ENCODE results near the gene PRR29. TPM values are rescaled to one million over a fixed set of nuclear protein-coding genes. Genes with fewer than 3 reads are reported as not detected.
A peak's percentile ranks its signal among the peaks of the same experiment; 100 is the strongest.

Gene PRR29
- total RNA-seq, 2 experiments from 2014 or later, result 0.36 to 0.93 TPM

GRCh38 chr17:64032081-64032480 is 33.9 kb downstream of the PRR29 start:
- Mint-ChIP-seq H3K27me3 (no peaks in the 10 kb centered on the region), H3K27ac (no peak overlapping the region), H3K4me1 (peaks cover 3% of the 10 kb centered on the region), H3K4me3 (no peak overlapping the region), H3K9me3 (no peaks in the 10 kb centered on the region), H3K36me3 (no peaks in the 10 kb centered on the region)
- DNase-seq, result no peak

DNA sequence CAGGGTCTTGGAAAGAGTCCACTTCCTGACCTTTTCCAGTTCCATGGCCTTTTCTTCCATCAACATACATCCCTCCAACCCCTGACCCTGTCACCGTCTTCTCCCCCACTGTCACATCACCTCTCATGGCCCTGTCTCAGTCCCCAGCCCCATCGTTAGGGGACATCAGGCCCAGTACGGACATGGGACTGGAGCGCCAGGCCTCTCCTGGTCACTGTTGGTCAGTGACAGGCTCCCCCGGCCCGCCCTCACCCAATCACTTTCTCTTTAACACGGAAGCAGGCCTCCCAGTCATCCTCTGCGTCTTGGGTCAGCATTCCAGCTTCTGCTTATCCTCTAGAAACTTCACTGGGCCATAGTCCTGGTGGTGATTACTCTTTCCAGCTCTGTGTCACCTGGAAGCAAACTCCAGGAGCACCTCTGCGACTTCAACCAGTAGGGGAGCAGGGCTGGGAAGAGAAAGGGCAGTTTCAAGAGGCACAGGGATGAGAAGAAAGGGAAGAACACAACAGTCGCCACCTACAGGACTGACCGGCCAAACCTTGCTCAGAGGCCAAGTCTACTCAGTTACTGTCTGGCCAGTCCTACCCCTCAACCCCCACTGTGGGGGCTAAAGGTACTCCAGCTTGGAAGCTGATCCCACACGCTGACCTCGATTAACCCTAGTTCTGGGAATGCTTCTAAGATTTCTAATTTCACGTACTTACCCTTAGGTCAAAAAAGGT is 38.2 kb downstream of the PRR29 start:
- H3K9me3 Mint-ChIP-seq, result no peaks in the 10 kb centered on the region
- H3K27ac Mint-ChIP-seq, result no peak overlapping the region

DNA sequence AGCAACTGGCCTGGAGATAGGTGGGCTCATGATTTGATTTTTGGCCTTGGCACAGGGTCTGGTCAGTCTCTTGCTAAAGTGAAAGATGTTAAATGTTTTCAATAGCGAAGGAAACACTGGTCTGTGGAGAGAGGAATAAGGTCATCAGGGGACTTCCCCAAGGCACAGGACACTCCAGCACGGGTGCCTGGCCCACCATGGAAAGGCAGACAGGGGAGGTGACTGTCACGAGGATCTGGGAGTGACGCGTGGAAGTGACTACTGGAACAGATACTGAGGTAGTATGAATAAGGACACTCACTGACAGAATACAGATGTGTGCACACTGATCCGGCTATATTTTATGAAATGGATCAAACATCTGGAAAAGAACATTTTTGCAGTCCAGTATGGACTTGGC is 39.0 kb downstream of the PRR29 start:
- H3K4me1 Mint-ChIP-seq, result no peaks in the 10 kb centered on the region
- DNase-seq, result no peak
- no peaks in the 10 kb centered on the region for H3K36me3 Mint-ChIP-seq
- H3K27me3 Mint-ChIP-seq, result no peaks in the 10 kb centered on the region
- H3K9me3 Mint-ChIP-seq, result no peaks in the 10 kb centered on the region
- H3K4me3 Mint-ChIP-seq, result no peak overlapping the region
- H3K27ac Mint-ChIP-seq, result no peak overlapping the region

More for the DNA sequence above, 38.2 kb downstream of the PRR29 start:
- no peak overlapping the region for H3K4me3 Mint-ChIP-seq
- H3K27me3 Mint-ChIP-seq, result no peaks in the 10 kb centered on the region
- H3K4me1 Mint-ChIP-seq, result no peaks in the 10 kb centered on the region
- DNase-seq, result no peak
- H3K36me3 Mint-ChIP-seq, result no peaks in the 10 kb centered on the region

GRCh38 chr17:64037802-64038201 is 39.7 kb downstream of the PRR29 start:
- Mint-ChIP-seq H3K4me1 (no peaks in the 10 kb centered on the region), H3K9me3 (no peaks in the 10 kb centered on the region), H3K4me3 (no peak overlapping the region), H3K36me3 (no peaks in the 10 kb centered on the region), H3K27me3 (no peaks in the 10 kb centered on the region), H3K27ac (no peak overlapping the region)
- no peak for DNase-seq

- H3K27ac Mint-ChIP-seq, result no peak overlapping the region
- H3K4me3 Mint-ChIP-seq, result no peak overlapping the region
- no peak for DNase-seq
- no peaks in the 10 kb centered on the region for H3K9me3 Mint-ChIP-seq
- no peaks in the 10 kb centered on the region for H3K27me3 Mint-ChIP-seq
- H3K4me1 Mint-ChIP-seq, result no peaks in the 10 kb centered on the region
- no peaks in the 10 kb centered on the region for H3K36me3 Mint-ChIP-seq
Measured at GRCh38 chr17:64038331-64039105, 40.4 kb downstream of the PRR29 start.

GRCh38 chr17:64039106-64039400 is 40.9 kb downstream of the PRR29 start:
- Mint-ChIP-seq H3K27ac (no peak overlapping the region), H3K36me3 (no peaks in the 10 kb centered on the region), H3K27me3 (no peaks in the 10 kb centered on the region), H3K9me3 (no peaks in the 10 kb centered on the region), H3K4me3 (no peak overlapping the region), H3K4me1 (no peaks in the 10 kb centered on the region)
- no peak for DNase-seq

- no peaks in the 10 kb centered on the region for H3K4me1 Mint-ChIP-seq
- peaks cover 2% of the 10 kb centered on the region for H3K36me3 Mint-ChIP-seq
- H3K27ac Mint-ChIP-seq, result no peak overlapping the region
- H3K27me3 Mint-ChIP-seq, result no peaks in the 10 kb centered on the region
- H3K4me3 Mint-ChIP-seq, result no peak overlapping the region
- no peak for DNase-seq
- H3K9me3 Mint-ChIP-seq, result no peaks in the 10 kb centered on the region
Measured at GRCh38 chr17:64040206-64040605, 42.1 kb downstream of the PRR29 start.

DNA sequence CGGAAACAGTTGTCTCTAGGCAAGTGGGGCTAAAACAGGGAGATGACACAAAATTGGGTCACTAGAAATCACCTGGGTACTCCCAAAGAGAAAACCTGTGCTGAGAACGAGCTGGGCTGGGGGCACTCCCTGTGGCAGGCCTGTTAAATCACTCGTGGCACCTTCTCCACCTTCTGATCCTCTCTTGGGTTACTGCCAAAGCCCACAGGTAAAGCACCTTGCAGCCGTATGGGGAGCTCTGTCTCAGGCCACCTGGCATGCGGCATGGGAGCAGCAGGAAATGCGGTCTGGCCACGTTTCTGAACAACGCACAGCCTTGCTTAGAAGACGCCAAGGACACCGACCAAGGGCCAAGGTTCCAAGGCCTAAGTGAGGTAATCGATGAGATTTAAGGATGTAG is 43.8 kb downstream of the PRR29 start:
- Mint-ChIP-seq H3K4me1 (no peaks in the 10 kb centered on the region), H3K9me3 (no peaks in the 10 kb centered on the region), H3K36me3 (peaks cover 4% of the 10 kb centered on the region), H3K27ac (no peak overlapping the region), H3K27me3 (no peaks in the 10 kb centered on the region), H3K4me3 (no peak overlapping the region)
- no peak for DNase-seq

- Mint-ChIP-seq H3K36me3 (peaks cover 4% of the 10 kb centered on the region), H3K4me3 (no peak overlapping the region), H3K27me3 (no peaks in the 10 kb centered on the region), H3K27ac (no peak overlapping the region), H3K4me1 (no peaks in the 10 kb centered on the region), H3K9me3 (no peaks in the 10 kb centered on the region)
- DNase-seq, result no peak
Measured at GRCh38 chr17:64042700-64043485, 44.7 kb downstream of the PRR29 start.

- H3K4me1 Mint-ChIP-seq, result peaks cover 2% of the 10 kb centered on the region
- H3K27me3 Mint-ChIP-seq, result no peaks in the 10 kb centered on the region
- H3K36me3 Mint-ChIP-seq, result peaks cover 4% of the 10 kb centered on the region
- H3K4me3 Mint-ChIP-seq, result no peak overlapping the region
- H3K9me3 Mint-ChIP-seq, result no peaks in the 10 kb centered on the region
- no peak overlapping the region for H3K27ac Mint-ChIP-seq
- no peak for DNase-seq
Measured at GRCh38 chr17:64045176-64045575, 47.0 kb downstream of the PRR29 start.

DNA sequence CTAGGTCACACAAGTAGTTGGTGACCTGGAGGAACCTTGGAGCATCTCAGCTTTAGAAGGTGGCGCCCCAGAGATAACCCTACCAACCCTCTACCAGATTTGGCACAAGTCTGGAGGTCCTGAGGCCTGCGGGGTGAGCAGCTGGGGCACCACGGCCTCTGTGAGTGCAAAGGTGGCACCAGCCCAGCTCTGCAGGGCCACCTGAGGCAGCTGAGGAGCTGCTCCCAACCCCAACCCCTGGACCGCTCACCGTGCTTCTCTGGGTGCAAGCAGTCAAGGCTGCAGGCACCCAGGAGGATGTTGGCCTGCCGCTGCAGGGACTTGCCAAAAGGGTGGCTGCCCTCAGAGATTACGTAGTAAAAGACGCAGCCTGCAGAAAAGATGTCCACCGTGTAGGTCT is 50.7 kb downstream of the PRR29 start:
- no peak overlapping the region for H3K4me3 Mint-ChIP-seq
- H3K27me3 Mint-ChIP-seq, result no peaks in the 10 kb centered on the region
- H3K36me3 Mint-ChIP-seq, result peaks cover 10% of the 10 kb centered on the region
- no peak overlapping the region for H3K27ac Mint-ChIP-seq
- H3K9me3 Mint-ChIP-seq, result no peaks in the 10 kb centered on the region
- H3K4me1 Mint-ChIP-seq, result peaks cover 13% of the 10 kb centered on the region
- no peak for DNase-seq

GRCh38 chr17:64051153-64051552 is 53.0 kb downstream of the PRR29 start:
- Mint-ChIP-seq H3K27ac (peak overlapping the region; percentile 2), H3K4me3 (no peak overlapping the region), H3K4me1 (peaks cover 13% of the 10 kb centered on the region), H3K36me3 (peaks cover 6% of the 10 kb centered on the region), H3K27me3 (no peaks in the 10 kb centered on the region), H3K9me3 (no peaks in the 10 kb centered on the region)
- DNase-seq, result no peak

DNA sequence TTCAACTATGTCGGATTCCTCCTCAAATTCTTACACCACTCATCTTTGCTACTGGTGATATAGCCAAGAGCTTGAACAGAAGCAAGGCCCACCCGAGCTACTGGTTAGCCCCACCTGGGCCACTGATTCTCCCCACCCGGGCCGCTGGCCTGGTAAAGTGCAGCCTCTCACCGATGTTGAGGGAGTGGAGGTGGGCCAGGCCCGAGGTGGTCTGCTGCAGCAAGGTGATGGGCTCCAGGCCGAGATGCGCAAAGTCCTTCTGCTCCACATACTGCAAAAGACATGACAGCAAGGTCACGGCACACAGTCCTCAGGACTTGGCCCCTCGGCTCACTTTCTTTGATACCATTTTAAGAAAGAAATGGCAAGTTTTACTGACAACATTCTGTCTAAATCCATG is 55.0 kb downstream of the PRR29 start:
- Mint-ChIP-seq H3K27ac (no peak overlapping the region), H3K36me3 (peaks cover 6% of the 10 kb centered on the region), H3K4me3 (no peak overlapping the region), H3K9me3 (no peaks in the 10 kb centered on the region), H3K27me3 (no peaks in the 10 kb centered on the region), H3K4me1 (peaks cover 13% of the 10 kb centered on the region)
- DNase-seq, result no peak

Measured in activated naive CD8-positive, alpha-beta T cell treated with anti-CD3 and anti-CD28 coated beads for 36 hours (primary cell).